MM.1S (cell line): Measurements from ENCODE around the gene GRIK3.

Experiments used
- DNase-seq: peaks from one replicate; pipeline ENCODE4 v3.0.0-alpha.2; 2015
- H2AFZ ChIP-seq: fragments of 300-600 bp; sonication (generic); 2 replicates; pipeline ENCODE4 v1.6.0; 2016; ENCODE audit warnings: antibody characterized with exemption, low read length
- H3F3A ChIP-seq: fragments of 300-600 bp; sonication (generic); 2 replicates; pipeline ENCODE4 v1.6.1; 2016; ENCODE audit warnings: mild to moderate bottlenecking, antibody characterized with exemption, low read length, moderate library complexity, mixed read lengths; ENCODE audit not compliant: insufficient read depth
- H3K27ac ChIP-seq: fragments of 300-600 bp; sonication (generic); 2 replicates; pipeline ENCODE4 v1.5.1; 2016; ENCODE audit warnings: mild to moderate bottlenecking, low read length
- H3K27me3 ChIP-seq: fragments of 300-600 bp; sonication (generic); replicated peaks from 2 replicates; pipeline ENCODE4 v1.6.0; 2016; ENCODE audit warnings: low read length; ENCODE audit not compliant: insufficient read depth
- H3K36me3 ChIP-seq: fragments of 300-600 bp; sonication (generic); replicated peaks from 2 replicates; pipeline ENCODE4 v1.6.1; 2016; ENCODE audit warnings: mild to moderate bottlenecking, low read length, mixed read lengths; ENCODE audit not compliant: insufficient read depth
- H3K4me1 ChIP-seq: fragments of 300-600 bp; sonication (generic); 2 replicates; pipeline ENCODE4 v1.6.1; 2016; ENCODE audit warnings: low read length, mixed read lengths
- H3K4me2 ChIP-seq: fragments of 300-600 bp; sonication (generic); 2 replicates; pipeline ENCODE4 v1.6.0; 2016; ENCODE audit warnings: low read depth, low read length
- H3K4me3 ChIP-seq: fragments of 300-600 bp; sonication (generic); 2 replicates; pipeline ENCODE4 v1.5.1; 2016; ENCODE audit warnings: low read length, mixed read lengths
- H3K79me2 ChIP-seq: fragments of 300-600 bp; sonication (generic); 2 replicates; pipeline ENCODE4 v1.6.1; 2016; ENCODE audit warnings: mixed run types, low read length, mixed read lengths
- H3K9ac ChIP-seq: fragments of 300-600 bp; sonication (generic); 2 replicates; pipeline ENCODE4 v1.6.1; 2016; ENCODE audit warnings: low read length, mixed read lengths
- H3K9me2 ChIP-seq: fragments of 300-600 bp; sonication (generic); replicated peaks from 2 replicates; pipeline ENCODE4 v1.6.1; 2016; ENCODE audit warnings: mild to moderate bottlenecking, low read length, mixed read lengths; ENCODE audit not compliant: insufficient read depth
- H3K9me3 ChIP-seq: fragments of 300-600 bp; sonication (generic); replicated peaks from 2 replicates; pipeline ENCODE4 v1.6.1; 2016; ENCODE audit warnings: mild to moderate bottlenecking, low read length, mixed read lengths; ENCODE audit not compliant: insufficient read depth
- H4K20me1 ChIP-seq: fragments of 300-600 bp; sonication (generic); 2 replicates; pipeline ENCODE4 v1.6.1; 2016; ENCODE audit warnings: mild to moderate bottlenecking, low read length, moderate library complexity, mixed read lengths; ENCODE audit not compliant: insufficient read depth
- CTCF ChIP-seq: fragments of 300-600 bp; sonication (generic); IDR thresholded peaks from 2 replicates; pipeline ENCODE4 v1.5.1; 2016; ENCODE audit warnings: antibody characterized with exemption, low read length, mixed read lengths
- EZH2 ChIP-seq: fragments of 300-600 bp; sonication (generic); optimal IDR thresholded peaks from 2 replicates; pipeline ENCODE3; 2017; ENCODE audit warnings: low read depth, mild to moderate bottlenecking, antibody characterized with exemption, low read length, mixed read lengths
- EZH2phosphoT487 ChIP-seq: fragments of 300-600 bp; sonication (generic); IDR thresholded peaks from 2 replicates; pipeline ENCODE4 v1.6.1; 2018; ENCODE audit warnings: antibody characterized with exemption, low read length

Gene GRIK3

GRCh38 chr1:36781098-36781497 is 253.2 kb downstream of the GRIK3 start:
- Histone ChIP-seq H3K79me2 (no peaks in the 10 kb centered on the region), H3K4me1 (no peaks in the 10 kb centered on the region), H2AFZ (no peak overlapping the region), H3K9me2 (no peaks in the 10 kb centered on the region), H3K9ac (no peak overlapping the region), H3K9me3 (no peaks in the 10 kb centered on the region), H3K27ac (no peak overlapping the region), H3K4me3 (no peak overlapping the region), H3K4me2 (no peak overlapping the region), H3F3A (no peaks in the 10 kb centered on the region), H4K20me1 (no peaks in the 10 kb centered on the region), H3K36me3 (no peaks in the 10 kb centered on the region), H3K27me3 (peaks cover 79% of the 10 kb centered on the region)
- DNase-seq = no peak
- TF ChIP-seq EZH2phosphoT487 (no peak), CTCF (no peak), EZH2 (no peak)

- H3K4me3 ChIP-seq = no peak overlapping the region
- H3K36me3 ChIP-seq = no peaks in the 10 kb centered on the region
- DNase-seq = no peak
- H4K20me1 ChIP-seq = 0 out of 2 replicates have a peak, but pooled peaks cover 3% of the 10 kb centered on the region
- H2AFZ ChIP-seq = no peak overlapping the region
- H3K27me3 ChIP-seq = peaks cover 87% of the 10 kb centered on the region
- H3K27ac ChIP-seq = no peak overlapping the region
- H3K4me1 ChIP-seq = no peaks in the 10 kb centered on the region
- H3K4me2 ChIP-seq = no peak overlapping the region
- H3F3A ChIP-seq = no peaks in the 10 kb centered on the region
- no peak for TF ChIP-seq CTCF
- TF ChIP-seq EZH2 = no peak
- no peak for TF ChIP-seq EZH2phosphoT487
- no peaks in the 10 kb centered on the region for H3K9me3 ChIP-seq
- H3K79me2 ChIP-seq = no peaks in the 10 kb centered on the region
- no peak overlapping the region for H3K9ac ChIP-seq
- H3K9me2 ChIP-seq = no peaks in the 10 kb centered on the region
Observed at GRCh38 chr1:36778740-36779139, 255.6 kb downstream of the GRIK3 start.

GRCh38 chr1:36776948-36777831 is 257.1 kb downstream of the GRIK3 start:
- H3F3A ChIP-seq = no peaks in the 10 kb centered on the region
- H3K4me1 ChIP-seq = no peaks in the 10 kb centered on the region
- H3K9ac ChIP-seq = no peak overlapping the region
- H3K79me2 ChIP-seq = no peaks in the 10 kb centered on the region
- no peaks in the 10 kb centered on the region for H3K36me3 ChIP-seq
- TF ChIP-seq CTCF (no peak), EZH2 (no peak), EZH2phosphoT487 (no peak)
- no peak for DNase-seq
- H3K27ac ChIP-seq = no peak overlapping the region
- no peak overlapping the region for H3K4me3 ChIP-seq
- no peaks in the 10 kb centered on the region for H3K9me2 ChIP-seq
- H3K4me2 ChIP-seq = no peak overlapping the region
- no peaks in the 10 kb centered on the region for H3K9me3 ChIP-seq
- no peak overlapping the region for H2AFZ ChIP-seq
- H3K27me3 ChIP-seq = peaks cover 87% of the 10 kb centered on the region
- 0 out of 2 replicates have a peak, but pooled peaks cover 3% of the 10 kb centered on the region for H4K20me1 ChIP-seq
